GM18873 (cell line): ENCODE results near the gene WDR38.
"Not testable (repeated sequence)": the region's sequence is repeated elsewhere in the genome, so short reads cannot be mapped to it uniquely, and the experiment has no call there.

Experiments
- ATAC-seq: cut with Tn5 transposase; IDR thresholded peaks from one replicate; pipeline ENCODE4 v1.9.1; 2021; ENCODE audit warnings: mild to moderate bottlenecking, moderate library complexity, moderate number of reproducible peaks; ENCODE audit not compliant: unreplicated experiment, low FRiP score

Gene WDR38

DNA sequence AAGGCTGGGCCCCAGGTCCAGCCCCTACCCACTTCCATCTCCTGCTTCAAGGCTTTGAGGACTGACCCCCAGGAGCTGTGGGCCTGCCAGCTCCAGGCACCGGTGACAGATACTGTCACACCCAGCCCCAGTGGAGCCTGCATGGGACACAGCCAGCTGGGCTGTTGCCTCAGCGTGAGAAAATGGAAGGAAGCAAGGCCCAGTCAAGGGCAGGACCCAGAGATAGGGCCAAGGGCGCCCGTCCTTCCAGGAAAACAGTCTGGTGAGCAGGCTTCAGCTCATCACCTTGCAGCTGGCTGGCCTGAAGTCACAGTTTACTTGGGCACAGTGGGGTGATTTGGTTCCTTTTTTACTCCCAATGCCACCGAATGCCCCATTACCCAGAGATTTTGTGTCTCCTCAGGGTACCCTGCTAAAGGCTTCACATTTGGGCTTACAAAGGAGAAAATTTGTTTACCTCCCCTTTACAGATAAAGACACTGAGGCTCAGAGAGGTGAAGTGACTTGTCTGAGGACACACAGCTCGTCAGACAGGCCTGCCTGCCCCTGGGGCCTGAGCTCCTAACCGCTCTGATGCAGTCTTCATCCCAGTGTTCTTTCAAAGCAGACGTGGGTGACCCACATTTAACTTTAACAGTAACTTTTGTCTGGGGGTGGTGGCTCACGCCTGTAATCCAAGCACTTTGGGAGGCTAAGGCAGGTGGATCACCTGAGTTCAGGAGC lies 21.5 kb upstream of the WDR38 start:
- no peak for ATAC-seq

DNA sequence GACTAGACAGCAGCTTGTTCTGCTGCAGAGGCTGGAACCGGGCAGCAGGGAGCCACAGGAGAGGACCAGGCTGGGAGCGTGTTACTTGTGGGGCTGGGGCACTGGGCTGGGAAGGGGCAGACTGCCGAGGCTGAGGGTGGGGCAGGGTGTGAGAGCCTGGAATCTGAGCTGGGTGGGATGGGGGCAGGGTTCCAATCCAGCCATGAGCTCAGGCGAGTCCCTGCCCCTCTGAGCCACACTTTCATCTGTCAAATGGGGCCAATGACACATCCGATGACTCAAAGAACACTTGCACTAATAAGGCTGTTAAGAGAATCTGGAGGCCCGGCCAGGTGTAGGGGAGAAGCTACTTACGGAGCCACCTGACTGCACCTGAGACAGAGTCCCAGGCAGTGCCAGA lies 18.7 kb upstream of the WDR38 start:
- no peak for ATAC-seq

DNA sequence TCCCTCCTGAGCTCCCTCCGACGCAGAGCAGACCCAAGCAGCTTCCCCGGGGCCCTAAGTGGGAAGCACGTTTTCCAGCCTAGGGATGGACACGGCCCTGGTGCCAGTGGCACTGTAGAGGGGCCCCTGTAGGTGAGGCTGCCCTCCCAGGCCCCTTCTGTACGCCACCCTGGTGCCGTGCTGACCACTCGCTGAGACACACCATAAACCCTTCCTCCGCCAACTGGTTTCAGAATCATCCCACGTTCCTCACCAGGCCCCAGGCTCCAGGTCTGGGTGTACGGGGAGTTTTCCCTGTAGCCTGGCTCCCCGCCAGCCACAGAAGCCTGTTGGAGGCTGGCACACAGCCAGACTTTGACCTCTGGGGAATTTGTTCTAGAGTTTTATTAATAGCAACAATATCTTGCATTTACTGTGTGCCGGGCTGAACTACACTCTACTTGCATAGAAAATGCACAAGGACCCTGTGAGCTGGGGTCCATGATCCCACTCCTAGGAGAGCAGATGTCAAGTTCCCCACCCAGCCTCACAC lies 18.2 kb upstream of the WDR38 start:
- ATAC-seq, result no peak

DNA sequence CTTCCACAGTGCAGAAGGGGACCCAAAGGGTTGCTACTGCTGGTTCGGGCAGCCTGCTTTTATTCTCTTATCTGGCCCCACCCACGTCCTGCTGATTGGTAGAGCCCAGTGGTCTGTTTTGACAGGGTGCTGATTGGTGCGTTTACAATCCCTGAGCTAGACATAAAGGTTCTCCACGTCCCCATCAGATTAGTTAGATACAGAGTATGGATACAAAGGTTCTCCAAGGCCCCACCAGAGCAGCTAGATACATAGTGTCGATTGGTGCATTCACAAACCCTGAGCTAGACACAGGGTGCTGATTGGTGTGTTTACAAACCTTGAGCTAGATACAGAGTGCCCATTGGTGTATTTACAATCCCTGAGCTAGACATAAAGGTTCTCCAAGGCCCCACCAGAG lies 15.1 kb upstream of the WDR38 start:
- ATAC-seq, result not testable (repeated sequence)

DNA sequence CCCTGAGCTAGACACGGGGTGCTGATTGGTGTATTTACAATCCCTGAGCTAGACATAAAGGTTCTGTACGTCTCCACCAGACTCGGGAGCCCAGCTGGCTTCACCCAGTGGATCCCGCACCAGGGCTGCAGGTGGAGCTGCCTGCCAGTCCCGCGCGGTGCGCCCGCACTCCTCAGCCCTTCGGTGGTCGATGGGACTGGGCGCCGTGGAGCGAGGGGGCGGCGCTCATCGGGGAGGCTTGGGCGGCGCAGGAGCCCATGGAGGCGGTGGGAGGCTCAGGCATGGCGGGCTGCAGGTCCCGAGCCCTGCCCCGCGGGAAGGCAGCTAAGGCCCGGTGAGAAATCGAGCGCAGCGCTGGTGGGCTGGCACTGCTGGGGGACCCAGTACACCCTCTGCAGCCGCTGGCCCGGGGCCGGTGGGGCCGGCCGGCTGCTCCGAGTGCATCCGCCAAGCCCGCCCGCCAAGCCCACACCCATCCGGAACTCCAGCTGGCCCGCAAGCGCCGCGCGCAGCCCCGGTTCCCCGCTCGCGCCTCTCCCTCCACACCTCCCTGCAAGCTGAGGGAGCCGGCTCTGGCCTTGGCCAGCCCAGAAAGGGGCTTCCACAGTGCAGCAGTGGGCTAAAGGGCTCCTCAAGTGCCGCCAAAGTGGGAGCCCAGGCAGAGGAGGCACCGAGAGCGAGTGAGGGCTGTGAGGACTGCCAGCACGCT lies 14.5 kb upstream of the WDR38 start:
- ATAC-seq, result not testable (repeated sequence)

DNA sequence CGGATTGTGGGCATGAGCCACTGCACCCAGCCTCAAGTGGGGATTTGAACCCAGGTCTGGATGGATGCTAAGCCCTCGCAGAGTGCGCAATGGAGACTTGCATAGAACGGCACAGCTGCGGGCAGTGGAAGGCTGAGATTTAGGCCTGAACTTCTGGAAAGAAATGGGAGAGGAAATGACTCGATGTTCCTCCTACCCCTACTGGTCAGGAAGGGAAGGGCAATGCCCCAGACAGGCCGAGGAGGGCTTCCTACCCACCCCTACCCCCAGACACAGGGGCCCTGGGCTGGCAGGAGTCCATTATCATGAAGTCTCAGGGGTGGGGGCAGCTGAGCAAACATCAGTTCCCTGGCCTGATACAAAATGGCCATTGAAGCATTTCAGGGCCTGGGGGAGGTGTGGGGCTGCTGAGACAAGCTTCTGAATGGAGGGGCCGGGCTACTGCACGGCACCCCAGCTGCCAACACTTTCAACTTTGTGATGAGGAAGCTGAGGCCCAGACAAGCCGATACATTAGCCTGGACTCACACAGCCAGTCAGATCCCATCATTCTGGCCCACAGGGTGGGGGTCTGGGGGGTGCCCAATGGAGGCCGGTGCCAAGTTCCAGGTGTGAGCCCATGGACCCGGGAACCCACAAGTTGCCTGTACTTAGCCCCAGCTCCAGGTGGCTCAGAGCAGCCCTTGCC lies 13.5 kb upstream of the WDR38 start:
- no peak for ATAC-seq

DNA sequence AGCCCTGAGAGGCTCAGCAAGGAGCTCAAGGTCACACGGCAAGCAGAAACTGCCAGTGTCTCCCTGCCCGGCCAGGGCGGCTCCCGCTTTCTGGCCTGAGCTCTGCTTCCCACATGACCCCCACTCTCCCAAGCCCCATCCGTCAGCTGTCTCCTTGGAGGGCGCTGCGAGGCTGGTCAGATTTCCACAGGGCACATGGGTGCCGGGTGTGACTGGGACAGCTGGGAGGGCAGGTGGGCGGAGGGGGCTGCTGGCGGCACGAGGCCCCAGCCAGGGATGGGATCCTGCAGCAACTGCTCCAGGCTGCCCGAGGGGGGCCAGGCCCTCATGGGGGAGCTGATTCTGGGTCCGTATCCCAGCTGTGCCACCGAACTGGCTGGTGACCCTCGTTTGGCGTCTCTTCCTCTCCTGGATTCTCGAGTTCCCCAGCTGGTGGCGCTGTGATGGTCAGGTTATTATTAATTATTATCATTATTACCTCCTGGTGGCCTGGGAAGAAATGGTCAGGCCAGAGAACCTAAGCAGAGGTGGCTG lies 12.9 kb upstream of the WDR38 start:
- no peak for ATAC-seq

DNA sequence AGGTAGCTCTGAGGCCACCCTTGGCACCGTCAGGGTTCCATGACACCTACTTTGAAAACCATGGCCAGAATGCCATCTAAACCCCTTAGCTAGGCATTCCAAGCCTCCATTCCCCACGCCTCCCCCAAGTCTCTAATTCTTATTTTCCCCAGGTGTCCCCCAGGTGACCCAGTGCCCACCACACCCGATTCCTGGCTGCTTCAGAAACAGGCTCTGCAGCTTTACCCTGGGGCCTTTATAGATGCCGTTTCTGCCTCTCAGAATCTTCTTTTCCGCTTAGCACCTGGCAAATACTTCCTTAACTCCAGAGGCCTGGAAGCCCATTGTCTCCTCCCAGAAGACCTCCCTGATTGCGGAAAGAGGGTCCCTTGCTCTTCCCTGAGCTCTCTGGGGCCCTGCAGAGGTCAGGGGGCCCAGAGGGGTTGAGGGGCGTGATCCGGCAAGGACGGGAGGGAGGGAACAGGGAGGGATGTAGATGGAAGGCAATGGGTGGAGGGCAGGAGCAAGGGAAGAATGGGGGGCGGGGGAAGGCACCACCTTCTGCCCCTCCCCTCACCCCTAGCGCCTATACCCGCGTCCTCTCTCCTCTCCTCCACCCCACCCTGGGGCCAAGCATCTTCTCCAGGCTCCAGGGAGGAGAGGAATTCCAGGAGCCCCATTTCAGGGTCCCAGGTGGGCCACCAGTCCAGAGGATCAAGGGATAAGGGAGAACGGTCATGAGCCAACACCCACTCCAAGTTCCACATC lies 12.0 kb upstream of the WDR38 start:
- ATAC-seq, result no peak

DNA sequence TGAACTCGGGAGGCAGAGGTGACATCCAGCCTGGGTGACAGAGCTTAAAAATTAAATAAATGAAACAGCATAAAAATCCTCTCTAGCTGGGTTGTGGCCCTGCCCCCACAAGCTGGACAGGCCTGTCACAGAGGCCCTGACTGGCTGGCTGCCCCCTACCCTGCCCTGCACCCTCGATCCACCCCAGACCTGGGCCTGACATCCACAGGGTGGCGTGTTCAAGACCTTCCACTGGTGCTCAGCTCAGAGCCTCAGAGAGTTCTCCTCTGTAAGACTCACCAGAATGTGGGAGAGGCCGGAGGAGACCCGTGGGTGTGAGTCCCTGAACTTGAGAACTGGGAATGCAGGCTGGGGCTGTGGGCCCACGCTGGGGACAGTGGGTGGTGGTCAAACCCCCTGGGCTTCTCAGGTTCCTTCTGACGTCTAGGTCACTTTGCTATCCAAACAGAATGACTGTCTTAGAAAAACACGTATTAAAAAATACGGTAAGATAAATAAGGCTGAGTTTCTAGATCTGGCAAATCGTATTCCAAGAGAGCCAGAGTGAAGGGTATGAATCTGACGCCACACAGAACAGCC lies 9.7 kb upstream of the WDR38 start:
- no peak for ATAC-seq

DNA sequence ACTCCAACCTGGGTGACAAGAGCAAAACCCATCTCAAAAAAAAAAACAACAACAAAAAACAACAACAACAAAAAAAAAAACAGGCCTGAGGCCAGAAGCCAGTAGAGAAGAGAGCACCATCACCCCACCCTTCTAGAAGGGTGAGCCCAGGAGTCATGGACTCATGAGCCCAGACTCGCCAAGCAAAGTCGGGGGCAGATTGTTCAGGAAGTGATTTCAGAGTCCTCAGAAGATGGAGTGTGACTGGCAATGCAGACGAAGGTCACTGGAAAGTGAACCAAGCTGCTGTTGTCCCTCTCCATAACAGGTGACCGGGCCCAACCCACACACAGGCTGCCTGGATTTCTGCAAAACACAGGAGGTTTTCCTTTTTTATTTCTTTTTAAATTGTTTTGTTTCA lies 9.0 kb upstream of the WDR38 start:
- no peak for ATAC-seq

DNA sequence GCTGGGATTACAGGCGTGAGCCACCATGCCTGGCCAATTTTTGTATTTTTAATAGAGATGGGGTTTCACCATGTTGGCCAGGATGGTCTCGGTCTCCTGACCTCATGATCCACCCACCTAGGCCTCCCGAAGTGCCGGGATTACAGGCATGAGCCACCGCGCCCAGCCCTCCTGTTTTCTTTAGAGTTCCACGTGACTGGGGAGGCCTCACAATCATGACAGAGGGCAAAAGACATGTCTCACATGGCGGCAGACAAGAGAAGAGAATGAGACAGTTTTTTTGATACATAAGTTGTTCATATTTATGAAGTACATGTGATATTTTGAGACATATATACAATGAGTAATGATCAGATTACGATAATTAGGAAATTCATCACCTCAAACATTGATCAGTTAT lies 6.8 kb upstream of the WDR38 start:
- ATAC-seq, result not testable (repeated sequence)

DNA sequence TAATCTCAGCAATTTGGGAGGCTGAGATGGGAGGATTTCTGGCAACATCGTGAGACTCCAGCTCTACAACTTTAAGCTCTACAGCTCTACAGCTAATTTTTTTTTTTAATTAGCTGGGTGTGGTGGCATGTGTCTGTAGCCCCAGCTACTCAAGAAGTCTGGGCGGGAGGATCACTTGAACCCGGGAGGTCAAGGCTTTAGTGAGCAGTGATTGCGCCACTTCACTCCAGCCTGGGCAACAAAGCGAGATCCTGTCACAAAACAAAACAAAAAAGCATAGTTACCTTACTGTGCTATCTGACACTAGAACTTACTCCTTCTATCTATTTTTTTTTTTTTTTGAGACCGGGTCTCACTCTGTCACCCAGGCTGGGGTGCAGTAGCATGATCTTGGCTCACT lies 6.3 kb upstream of the WDR38 start:
- ATAC-seq, result no peak

DNA sequence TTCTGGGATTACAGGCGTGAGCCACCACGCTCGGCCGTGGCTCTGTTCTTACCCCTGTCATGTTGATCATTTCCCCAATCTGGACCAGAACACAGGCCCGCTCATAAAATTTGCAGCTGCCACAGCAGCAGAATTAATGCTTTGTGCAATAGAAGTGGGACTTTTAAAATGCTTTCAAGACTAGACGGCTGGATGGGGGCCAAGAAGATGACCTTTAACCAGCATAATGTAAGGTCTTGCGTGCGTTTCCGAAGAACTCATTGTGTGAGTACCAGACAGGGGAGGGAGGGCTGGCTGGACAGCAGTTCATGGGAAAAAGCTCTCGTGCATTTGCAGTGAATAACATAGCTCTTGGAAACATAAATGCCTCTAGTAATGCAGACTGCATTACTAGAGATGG lies 3.5 kb upstream of the WDR38 start:
- no peak for ATAC-seq

DNA sequence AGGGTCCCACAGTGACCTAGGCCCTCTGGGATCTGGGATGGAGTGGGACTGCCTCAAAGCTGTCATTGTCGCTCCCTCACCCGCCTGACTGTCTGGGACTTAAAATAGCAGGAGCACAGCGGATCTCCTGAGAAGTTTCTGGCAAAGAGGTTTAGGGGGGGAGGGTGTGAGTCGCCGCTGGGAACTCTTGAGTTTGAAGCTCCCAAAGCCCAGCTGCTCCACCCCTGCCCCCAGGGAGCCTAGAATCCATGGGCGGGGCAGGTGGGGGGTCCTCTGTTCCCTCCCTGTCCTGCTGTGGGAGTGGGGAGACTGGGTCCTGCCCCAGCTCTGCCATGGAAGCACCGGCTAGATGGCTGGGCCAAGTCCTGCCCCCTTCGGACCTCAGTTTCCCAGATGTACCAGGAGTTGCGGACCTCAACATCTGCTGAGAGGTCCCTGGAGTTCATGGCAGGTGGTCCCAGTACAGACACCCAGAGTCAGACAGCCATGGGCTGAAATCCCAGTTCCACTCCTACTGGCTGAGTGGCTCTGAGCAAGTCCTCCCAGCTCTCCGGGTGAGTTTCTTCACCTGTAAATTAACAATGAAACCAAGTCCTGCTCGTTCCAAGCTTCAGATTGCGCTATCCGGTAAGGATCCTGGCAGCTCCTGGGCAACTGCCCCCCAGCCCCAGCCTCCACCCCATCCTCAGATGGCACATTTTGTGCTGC lies 985 bp upstream of the WDR38 start:
- no peak for ATAC-seq

DNA sequence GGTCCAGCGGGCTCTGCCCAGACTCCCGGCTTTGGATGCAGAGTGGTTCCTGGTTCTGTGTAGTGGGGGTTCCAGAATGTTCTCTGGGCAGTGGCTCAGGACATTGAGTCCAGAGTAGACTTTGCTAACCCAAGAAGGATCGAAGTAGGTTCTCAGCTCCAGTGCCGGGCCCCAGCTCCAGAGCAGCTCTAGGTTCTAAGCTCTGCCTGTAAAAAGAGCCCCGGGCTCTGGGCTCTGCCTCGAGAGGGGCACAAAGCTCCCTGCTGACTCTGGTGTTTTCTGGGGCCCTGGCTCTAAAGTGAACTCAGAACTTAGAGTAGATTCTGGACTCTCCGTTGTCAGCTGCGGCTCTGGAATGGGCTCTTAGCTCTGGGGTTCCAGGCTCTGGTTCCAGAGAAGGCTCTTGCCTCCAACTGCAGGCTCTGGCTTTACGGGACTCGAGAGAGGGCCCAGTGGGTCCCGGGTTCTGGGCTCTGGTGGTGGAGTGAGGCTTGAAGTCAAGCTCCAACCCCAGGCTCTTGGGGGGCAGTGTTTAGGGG lies 414 bp downstream of the WDR38 start:
- ATAC-seq, result no peak

DNA sequence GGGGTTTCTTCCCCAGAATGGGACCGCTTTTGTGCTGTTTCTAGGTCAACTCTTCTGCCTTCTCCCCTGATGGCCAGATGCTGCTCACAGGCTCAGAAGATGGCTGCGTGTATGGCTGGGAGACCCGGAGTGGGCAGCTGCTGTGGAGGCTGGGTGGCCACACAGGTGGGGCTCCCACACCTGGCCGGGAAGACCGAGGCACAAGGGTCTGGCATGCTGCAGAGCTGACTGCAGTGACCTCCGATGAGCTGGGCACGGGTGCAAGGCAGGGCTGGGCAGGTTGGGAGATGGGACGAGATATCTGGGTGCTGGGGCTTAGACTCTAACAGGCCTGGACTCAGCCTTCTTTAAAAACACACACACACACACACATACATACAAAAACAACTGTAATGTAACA lies 901 bp downstream of the WDR38 start:
- no peak for ATAC-seq

DNA sequence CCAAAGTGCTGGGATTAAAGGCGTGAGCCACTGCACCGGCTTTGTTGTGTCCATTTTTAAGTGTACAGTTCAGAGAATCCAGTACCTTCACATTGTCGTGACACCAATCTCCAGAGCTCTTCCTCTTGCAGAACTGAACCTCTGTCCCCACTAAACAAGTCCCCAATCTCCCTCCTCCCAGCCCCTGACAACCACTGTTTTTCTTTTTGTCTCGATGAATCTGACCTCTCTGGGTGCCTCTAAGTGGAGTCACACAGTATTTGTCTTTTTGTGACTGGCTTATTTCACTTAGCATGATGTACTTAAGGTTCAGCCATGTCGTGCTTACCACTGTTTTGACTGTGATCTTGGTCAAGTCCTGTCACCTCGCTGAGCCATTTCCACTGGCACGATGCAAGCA lies 1.6 kb downstream of the WDR38 start:
- ATAC-seq, result no peak

DNA sequence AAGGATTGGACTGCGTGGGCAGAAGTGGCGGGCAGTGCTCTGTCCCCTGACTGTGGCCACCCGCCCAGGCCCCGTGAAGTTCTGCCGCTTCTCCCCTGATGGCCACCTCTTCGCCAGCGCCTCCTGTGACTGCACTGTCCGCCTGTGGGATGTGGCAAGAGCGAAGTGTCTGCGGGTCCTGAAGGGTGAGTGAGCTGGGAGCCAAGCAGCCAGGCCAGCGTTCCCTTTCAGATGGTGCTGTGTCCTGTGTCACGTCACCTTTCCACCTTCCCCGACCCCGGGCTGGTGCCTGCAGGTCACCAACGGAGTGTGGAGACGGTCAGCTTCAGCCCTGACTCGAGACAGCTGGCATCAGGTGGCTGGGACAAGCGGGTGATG lies 2.3 kb downstream of the WDR38 start:
- no peak for ATAC-seq
